GM21528 (cell line): ENCODE results near the gene ACP3.

Experiments used
- ATAC-seq: cut with Tn5 transposase; IDR thresholded peaks from one replicate; pipeline ENCODE4 v1.9.1; 2021; ENCODE audit warnings: mild to moderate bottlenecking, moderate library complexity; ENCODE audit not compliant: unreplicated experiment, low FRiP score

The ACP3 gene

DNA sequence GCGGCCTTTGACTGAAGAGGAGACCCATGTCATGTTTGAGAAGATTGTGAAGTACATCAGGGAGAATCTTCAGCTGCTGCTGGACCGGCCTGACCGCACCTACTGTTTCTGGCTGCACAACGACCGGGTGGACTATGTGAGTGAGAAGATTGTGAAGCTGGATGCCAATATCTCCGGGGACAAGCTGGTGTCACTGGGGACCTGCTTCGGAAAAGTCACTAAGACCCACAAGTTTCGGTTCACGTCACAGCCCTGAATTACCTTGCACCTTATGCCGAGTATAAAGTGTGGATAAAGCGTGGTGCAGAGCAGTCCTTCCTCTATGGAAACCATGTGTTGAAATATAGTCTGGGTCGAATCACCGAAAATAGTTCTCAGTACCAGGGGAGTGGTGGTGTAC is 84.0 kb downstream of the ACP3 start:
- ATAC-seq, result no peak

DNA sequence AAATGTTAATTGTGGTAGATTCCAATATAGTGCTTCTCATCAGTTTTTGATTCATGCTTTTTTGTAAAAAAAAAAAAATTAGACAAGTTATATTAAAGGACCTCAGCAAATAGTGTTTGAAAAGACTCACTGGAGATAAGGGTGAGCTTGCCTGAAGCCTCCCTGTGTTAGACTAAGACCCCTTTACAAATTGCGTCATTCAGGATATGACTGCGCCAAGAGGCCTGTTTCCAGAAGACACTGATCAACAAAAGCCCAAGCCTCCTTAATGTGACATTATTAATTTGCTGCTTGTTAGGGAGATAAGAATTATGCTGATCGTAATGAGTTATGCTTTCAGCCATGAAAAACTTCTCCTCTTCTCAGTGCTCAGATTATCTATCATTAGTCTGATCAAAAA is 87.1 kb downstream of the ACP3 start:
- no peak for ATAC-seq

DNA sequence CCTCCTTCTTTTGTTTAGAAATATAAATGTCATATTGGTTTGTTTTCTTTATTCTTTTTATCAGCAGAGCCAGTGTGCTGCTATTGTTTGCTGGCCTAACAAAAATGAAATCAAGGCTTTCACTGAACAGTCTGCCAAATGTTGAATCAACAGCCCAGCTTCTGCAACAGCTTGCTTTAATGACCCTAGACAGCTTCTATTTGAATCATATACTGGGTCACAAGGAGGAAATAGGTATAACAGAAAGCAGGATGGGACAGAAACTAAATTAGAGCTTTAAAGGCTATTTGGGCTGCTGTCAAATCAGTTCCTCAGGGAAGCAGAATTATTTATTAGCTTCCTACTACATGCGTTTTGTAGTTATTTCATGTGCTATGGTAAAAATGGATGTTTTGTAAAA is 88.0 kb downstream of the ACP3 start:
- no peak for ATAC-seq

DNA sequence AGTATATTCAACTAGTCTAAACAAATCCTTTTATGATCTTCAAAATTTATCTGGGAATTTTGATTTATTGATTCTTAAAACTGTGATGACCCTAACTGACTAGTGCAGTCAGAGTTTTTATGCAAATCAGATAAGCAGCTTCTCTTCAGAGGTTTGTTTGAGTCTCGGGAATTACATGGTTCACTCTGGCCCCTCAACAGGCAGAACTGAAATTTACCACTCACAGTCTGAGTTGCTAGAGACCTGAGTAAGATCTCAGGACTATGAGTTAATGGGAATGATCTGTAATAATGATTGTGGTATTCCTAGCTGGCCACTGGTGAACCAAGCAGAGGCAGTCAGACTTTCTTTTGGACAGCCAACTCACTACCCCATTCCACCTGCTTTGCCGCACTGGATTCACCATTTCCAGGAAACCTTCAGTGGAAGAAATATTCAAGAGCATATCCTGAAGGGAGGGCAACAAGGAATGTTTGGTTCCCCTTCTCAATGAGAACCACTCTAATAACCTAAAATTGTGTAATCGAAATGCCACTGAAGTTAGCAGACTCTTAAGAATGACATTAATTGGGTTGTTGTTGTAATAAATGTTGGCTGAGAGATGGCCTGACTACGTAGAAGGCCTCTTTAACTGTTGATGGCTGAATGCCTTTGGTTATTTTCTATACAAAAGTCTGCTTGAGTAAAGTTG is 88.5 kb downstream of the ACP3 start:
- ATAC-seq, result no peak

DNA sequence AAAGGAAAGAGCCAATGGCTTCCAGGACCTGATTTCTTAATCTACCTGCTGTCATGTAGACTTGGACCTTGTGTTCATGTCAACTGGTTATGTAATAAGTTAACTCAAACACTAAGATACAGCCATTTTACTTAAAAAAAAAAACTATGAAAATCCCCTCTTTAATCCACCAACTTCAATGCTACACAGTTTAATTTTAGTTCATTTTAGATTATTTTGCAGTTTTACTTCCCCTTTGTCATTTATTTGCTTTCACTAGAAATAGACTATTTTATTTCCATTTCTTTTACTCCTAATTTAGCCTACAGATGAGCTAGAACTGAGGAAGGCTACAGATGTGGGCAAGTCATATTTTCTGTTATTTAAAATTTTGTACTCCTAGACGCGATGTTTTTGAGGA is 89.4 kb downstream of the ACP3 start:
- no peak for ATAC-seq

DNA sequence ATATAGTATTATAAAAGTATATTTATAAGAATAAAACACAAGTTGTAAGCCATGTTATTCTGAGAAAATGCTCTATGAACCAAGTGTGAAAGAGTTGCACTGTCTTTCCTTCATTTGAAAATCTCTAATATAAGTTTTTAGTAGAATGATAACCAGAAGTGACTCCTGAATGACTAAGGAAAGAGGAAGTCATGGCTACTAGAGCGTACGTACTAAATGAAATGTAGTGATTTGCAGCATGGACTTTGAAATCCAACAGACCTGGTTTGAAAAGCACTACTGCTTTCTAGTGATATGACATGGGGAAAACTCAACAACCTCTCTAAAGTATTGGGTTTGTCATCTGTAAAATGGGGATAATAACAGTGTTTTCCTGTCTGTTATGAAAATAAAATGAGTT is 89.8 kb downstream of the ACP3 start:
- ATAC-seq, result no peak
